OCI-LY7 (cell line): ENCODE measurements around the gene SPATA33.

Experiments used
- EZH2phosphoT487 ChIP-seq: fragments of 200-600 bp; sonication (generic); IDR thresholded peaks from 2 replicates; pipeline ENCODE4 v1.6.1; 2018; ENCODE audit warnings: low read depth, borderline replicate concordance, mild to moderate bottlenecking, mixed run types, antibody characterized with exemption, low read length, moderate library complexity, mixed read lengths
- TF ChIP-seq, protein P1 (sequence below): fragments of 200-600 bp; sonication (generic); conservative IDR thresholded peaks from 2 replicates; pipeline ENCODE4 v1.5.1; 2014; ENCODE audit warnings: mild to moderate bottlenecking, antibody characterized with exemption, low read length, moderate library complexity, mixed read lengths

DNA sequence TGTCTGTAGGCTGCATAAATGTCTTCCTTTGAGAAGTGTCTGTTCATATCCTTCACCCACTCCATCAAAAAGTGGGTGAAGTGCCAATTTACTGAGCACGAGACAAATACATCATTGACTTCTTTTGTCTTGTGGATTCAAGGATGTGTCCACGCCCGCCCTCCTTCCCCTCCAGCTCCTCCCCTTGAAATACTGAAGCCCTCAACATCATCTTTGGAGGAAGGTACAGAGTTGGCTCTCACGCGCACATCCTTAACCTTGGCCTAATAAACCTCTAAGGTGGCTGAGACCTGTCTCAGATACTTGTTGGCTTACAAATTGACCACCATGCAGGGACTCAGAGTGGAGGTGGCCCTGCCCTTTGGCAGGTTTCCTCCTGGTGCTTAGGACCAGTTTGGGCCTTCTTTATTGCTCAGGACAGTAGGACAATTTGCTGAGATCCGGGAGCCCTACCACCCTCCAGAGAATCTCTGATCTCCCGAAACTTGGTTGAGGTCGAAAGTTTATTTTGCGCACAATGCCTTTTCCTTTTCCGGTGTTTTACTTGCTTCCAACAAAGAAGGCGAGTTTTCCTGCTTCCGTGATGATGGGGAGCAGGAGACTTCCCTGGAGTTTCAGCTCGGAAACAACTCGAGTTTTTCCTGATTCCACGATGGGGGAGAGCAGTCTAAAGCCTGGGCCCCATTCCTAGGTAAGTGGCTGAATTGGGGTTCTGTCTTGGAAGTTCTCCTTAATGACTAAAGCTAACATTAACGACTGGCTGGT lies 14.7 kb downstream of the SPATA33 start:
- TF ChIP-seq, protein P1, sequence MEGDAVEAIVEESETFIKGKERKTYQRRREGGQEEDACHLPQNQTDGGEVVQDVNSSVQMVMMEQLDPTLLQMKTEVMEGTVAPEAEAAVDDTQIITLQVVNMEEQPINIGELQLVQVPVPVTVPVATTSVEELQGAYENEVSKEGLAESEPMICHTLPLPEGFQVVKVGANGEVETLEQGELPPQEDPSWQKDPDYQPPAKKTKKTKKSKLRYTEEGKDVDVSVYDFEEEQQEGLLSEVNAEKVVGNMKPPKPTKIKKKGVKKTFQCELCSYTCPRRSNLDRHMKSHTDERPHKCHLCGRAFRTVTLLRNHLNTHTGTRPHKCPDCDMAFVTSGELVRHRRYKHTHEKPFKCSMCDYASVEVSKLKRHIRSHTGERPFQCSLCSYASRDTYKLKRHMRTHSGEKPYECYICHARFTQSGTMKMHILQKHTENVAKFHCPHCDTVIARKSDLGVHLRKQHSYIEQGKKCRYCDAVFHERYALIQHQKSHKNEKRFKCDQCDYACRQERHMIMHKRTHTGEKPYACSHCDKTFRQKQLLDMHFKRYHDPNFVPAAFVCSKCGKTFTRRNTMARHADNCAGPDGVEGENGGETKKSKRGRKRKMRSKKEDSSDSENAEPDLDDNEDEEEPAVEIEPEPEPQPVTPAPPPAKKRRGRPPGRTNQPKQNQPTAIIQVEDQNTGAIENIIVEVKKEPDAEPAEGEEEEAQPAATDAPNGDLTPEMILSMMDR: no peak
- TF ChIP-seq EZH2phosphoT487: no peak
